Measurements from ENCODE around the gene MRM1.

DNA sequence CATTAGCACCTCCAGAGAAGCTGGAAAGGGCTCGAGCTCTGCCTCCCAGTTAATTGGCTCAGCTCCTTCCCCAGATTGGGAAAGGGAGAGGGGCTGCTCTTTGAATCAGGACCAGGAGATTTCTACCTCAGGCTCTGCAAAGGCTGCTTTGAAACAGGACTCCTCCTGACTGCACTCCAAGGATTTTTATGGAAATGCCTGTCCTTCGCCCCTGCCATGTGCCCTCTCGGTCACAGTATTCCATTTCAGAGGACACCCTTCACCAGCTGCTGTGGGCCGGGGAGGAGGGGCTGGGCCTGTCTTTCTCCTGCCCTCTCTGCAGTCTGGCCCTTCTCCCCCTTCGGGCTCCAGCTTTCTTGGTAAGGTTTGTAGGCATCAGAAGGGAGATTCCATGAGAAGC is 13.6 kb downstream of the MRM1 start:
- TF ChIP-seq, protein P1, sequence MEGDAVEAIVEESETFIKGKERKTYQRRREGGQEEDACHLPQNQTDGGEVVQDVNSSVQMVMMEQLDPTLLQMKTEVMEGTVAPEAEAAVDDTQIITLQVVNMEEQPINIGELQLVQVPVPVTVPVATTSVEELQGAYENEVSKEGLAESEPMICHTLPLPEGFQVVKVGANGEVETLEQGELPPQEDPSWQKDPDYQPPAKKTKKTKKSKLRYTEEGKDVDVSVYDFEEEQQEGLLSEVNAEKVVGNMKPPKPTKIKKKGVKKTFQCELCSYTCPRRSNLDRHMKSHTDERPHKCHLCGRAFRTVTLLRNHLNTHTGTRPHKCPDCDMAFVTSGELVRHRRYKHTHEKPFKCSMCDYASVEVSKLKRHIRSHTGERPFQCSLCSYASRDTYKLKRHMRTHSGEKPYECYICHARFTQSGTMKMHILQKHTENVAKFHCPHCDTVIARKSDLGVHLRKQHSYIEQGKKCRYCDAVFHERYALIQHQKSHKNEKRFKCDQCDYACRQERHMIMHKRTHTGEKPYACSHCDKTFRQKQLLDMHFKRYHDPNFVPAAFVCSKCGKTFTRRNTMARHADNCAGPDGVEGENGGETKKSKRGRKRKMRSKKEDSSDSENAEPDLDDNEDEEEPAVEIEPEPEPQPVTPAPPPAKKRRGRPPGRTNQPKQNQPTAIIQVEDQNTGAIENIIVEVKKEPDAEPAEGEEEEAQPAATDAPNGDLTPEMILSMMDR (IDR thresholded peaks at IDR 0.05) = no peak
- TF ChIP-seq POLR2AphosphoS5 (IDR thresholded peaks at IDR 0.05) = no peak
- TF ChIP-seq POLR2A (IDR thresholded peaks at IDR 0.05) = no peak

All from transverse colon (tissue), 4 donors.